Cardiac atrium fibroblast (primary cell): Measurements from ENCODE around the gene RYR3. TPM values are rescaled to one million over a fixed set of nuclear protein-coding genes. Genes with fewer than 3 reads are reported as not detected.

Experiments
- total RNA-seq: library from RNA; depleted of rRNA; stranded (reverse); fragments of >200 nt; gene quantifications from 2 replicates; pipeline ENCODE4 v1.2.3, GENCODE V29; 2015

The RYR3 gene
- total RNA-seq: not detected in 2 replicates

GRCh38 chr15:33310481-33311311 lies at the start of gene RYR3:
Gene RYR3, plus strand, starts transcription at chr15:33310967. Its CDS starts 79 bp downstream, at chr15:33311046.

Other genes starting within 250 kb of the RYR3 start
- gene FMN1, start 116.3 kb upstream of the RYR3 start, total RNA-seq: not detected in 2 replicates